NT2/D1 (cell line): Measurements from ENCODE around the gene ART4.

Source experiments
- DNase-seq: peaks from one replicate; pipeline ENCODE4 v3.0.0-alpha.2; 2011; ENCODE audit warnings: low read depth, low spot score
- H3K27me3 ChIP-seq: 2 replicates; pipeline ENCODE4 v1.6.0; 2011; ENCODE audit warnings: mild to moderate bottlenecking; ENCODE audit not compliant: insufficient read length, insufficient read depth
- H3K36me3 ChIP-seq: 2 replicates; pipeline ENCODE4 v1.6.1; 2011; ENCODE audit warnings: mild to moderate bottlenecking, low read length, mixed read lengths; ENCODE audit not compliant: insufficient read depth, insufficient read length
- H3K4me1 ChIP-seq: 2 replicates; pipeline ENCODE4 v1.5.1; 2011; ENCODE audit not compliant: insufficient read depth, insufficient read length
- H3K4me3 ChIP-seq: 2 replicates; pipeline ENCODE4 v1.5.1; 2011; ENCODE audit warnings: low read depth; ENCODE audit not compliant: insufficient read length
- H3K9ac ChIP-seq: 2 replicates; pipeline ENCODE4 v1.6.0; 2011; ENCODE audit warnings: low read depth; ENCODE audit not compliant: insufficient read length
- H3K9me3 ChIP-seq: 2 replicates; pipeline ENCODE4 v1.5.1; 2011; ENCODE audit warnings: mild to moderate bottlenecking, low read length; ENCODE audit not compliant: insufficient read depth
- SUZ12 ChIP-seq: IDR thresholded peaks from 2 replicates; pipeline ENCODE4 v1.6.1; 2011; ENCODE audit not compliant: insufficient read length, insufficient read depth; ENCODE audit errors: extremely low read depth
- YY1 ChIP-seq: IDR thresholded peaks from 2 replicates; pipeline ENCODE4 v1.6.1; 2011; ENCODE audit not compliant: insufficient read length, insufficient read depth
- ZNF274 ChIP-seq: IDR thresholded peaks from 2 replicates; pipeline ENCODE4 v1.6.1; 2011; ENCODE audit warnings: mild to moderate bottlenecking, low read depth, low read length

ART4 gene, protein sequence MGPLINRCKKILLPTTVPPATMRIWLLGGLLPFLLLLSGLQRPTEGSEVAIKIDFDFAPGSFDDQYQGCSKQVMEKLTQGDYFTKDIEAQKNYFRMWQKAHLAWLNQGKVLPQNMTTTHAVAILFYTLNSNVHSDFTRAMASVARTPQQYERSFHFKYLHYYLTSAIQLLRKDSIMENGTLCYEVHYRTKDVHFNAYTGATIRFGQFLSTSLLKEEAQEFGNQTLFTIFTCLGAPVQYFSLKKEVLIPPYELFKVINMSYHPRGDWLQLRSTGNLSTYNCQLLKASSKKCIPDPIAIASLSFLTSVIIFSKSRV

GRCh38 chr12:14843425-14843887 is at the start of gene ART4:
Gene ART4, minus strand, starts transcription at chr12:14843526. Its CDS starts 413 bp downstream, at chr12:14843113.
- Histone ChIP-seq H3K4me3 (no peak within 1 kb of the TSS), H3K27me3 (no peaks in the 10 kb centered on the region), H3K9me3 (no peaks in the 10 kb centered on the region; the same call in 1 of the 2 replicates), H3K4me1 (no peaks in the 10 kb centered on the region), H3K9ac (no peak within 1 kb of the TSS), H3K36me3 (no peaks in the 10 kb centered on the region)
- TF ChIP-seq YY1 (no peak), ZNF274 (no peak), SUZ12 (no peak)
- no peak for DNase-seq

- TF ChIP-seq YY1 (no peak), ZNF274 (no peak), SUZ12 (no peak)
- no peaks in the 10 kb centered on the region for H3K27me3 ChIP-seq
- no peaks in the 10 kb centered on the region for H3K9me3 ChIP-seq
- H3K9ac ChIP-seq, result no peak overlapping the region
- H3K4me3 ChIP-seq, result no peak overlapping the region
- H3K4me1 ChIP-seq, result no peaks in the 10 kb centered on the region
- no peaks in the 10 kb centered on the region for H3K36me3 ChIP-seq
- no peak for DNase-seq
These were observed 49.6 kb upstream of the ART4 start for GRCh38 chr12:14892726-14893505.

DNA sequence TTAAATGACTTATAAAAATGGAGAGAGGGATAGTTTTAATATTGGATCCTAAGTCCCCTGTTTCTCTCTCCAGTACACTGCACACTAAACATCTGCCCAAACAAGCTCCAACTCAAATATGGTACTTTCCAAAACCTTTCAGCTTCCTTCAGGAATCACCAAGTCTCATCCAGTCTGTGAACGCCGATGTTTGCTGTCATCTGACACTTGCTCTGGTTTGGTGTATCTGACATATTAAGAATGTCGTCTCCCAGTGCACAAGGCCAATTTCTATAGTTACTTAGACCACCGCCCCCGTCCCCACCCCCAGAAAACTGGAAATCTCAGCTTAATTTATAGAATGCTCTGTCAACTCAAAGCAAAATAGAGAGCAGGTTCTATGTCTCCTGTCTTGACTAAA is 47.4 kb upstream of the ART4 start:
- Histone ChIP-seq H3K9me3 (no peaks in the 10 kb centered on the region), H3K4me1 (no peaks in the 10 kb centered on the region), H3K27me3 (no peaks in the 10 kb centered on the region), H3K36me3 (no peaks in the 10 kb centered on the region), H3K4me3 (no peak overlapping the region), H3K9ac (no peak overlapping the region)
- TF ChIP-seq SUZ12 (no peak), YY1 (no peak), ZNF274 (no peak)
- no peak for DNase-seq

DNA sequence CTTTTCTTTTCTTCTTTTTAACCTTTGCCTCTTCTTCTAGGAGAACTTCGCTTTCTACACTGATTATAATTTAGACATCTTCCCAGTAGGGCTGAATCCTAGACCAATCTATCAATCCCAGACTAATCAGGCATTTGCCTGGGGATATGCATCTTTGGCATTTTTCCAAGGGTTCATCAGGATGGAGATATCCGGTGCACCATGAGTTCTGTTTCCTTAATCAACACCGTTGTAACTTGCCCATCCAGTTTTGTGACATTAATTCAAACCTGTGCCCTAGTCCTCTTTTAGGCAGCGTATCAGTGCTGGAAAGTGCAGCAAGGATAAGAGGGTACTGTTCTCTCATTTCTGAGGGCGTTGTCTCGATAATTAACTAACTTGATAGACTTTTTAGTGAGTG is 42.9 kb upstream of the ART4 start:
- Histone ChIP-seq H3K27me3 (no peaks in the 10 kb centered on the region), H3K36me3 (no peaks in the 10 kb centered on the region), H3K4me1 (no peaks in the 10 kb centered on the region), H3K4me3 (no peak overlapping the region), H3K9ac (no peak overlapping the region), H3K9me3 (no peaks in the 10 kb centered on the region)
- TF ChIP-seq YY1, result no peak
- DNase-seq, result no peak

DNA sequence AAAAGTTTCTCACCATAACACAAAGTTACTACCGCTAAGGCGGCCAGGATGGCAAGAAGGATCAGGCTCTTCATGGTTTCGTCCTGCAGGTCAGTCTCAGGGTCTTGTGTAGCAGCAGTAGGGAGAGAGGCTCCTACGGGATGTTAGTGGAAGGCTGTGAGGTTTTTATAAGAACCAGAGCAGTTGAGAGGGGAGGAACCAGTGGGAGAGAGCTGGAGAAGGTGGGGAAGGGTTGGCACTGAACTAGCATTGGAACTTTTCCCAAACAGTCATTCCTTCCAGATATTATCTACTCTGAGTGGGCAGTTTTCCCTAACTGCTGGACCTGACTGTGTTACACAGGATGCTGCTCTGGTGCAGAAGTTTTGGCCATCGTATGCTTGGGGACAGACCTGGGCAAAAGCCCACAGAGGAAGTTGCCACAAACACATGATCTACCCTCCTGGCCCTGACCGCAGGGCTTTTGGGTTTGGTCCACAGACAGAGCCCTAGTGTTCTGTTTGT is 42.4 kb upstream of the ART4 start, which contains the start of gene MGP:
TSS of gene MGP (minus strand) at position 137 of the 504 bp plus-strand sequence. CDS start at position 74, 63 bp downstream.
- DNase-seq, result no peak
- no peak for TF ChIP-seq SUZ12
- no peak for TF ChIP-seq ZNF274
- TF ChIP-seq YY1, result no peak
- Histone ChIP-seq H3K36me3 (no peaks in the 10 kb centered on the region), H3K9me3 (no peaks in the 10 kb centered on the region), H3K9ac (no peak within 1 kb of the TSS), H3K27me3 (no peaks in the 10 kb centered on the region), H3K4me3 (no peak within 1 kb of the TSS), H3K4me1 (no peaks in the 10 kb centered on the region)

- no peak for DNase-seq
These were observed 41.1 kb upstream of the ART4 start for GRCh38 chr12:14884458-14884878.

GRCh38 chr12:14883686-14884085 is 40.4 kb upstream of the ART4 start:
- Histone ChIP-seq H3K4me3 (no peak overlapping the region), H3K9ac (no peak overlapping the region), H3K9me3 (no peaks in the 10 kb centered on the region), H3K4me1 (no peaks in the 10 kb centered on the region), H3K36me3 (no peaks in the 10 kb centered on the region), H3K27me3 (no peaks in the 10 kb centered on the region)
- no peak for DNase-seq
- no peak for TF ChIP-seq SUZ12
- TF ChIP-seq ZNF274, result no peak
- TF ChIP-seq YY1, result no peak

More at GRCh38 chr12:14884458-14884878, 41.1 kb upstream of the ART4 start:
- no peaks in the 10 kb centered on the region for H3K36me3 ChIP-seq
- H3K9ac ChIP-seq, result no peak overlapping the region
- H3K27me3 ChIP-seq, result no peaks in the 10 kb centered on the region
- no peaks in the 10 kb centered on the region for H3K4me1 ChIP-seq
- H3K4me3 ChIP-seq, result no peak overlapping the region
- TF ChIP-seq ZNF274, result no peak
- no peak for TF ChIP-seq SUZ12
- no peak for TF ChIP-seq YY1
- no peaks in the 10 kb centered on the region for H3K9me3 ChIP-seq
